B cell (primary cell): ENCODE data around the gene HES2.

Source experiments
- CTCF ChIP-seq: fragments of 200-600 bp; IDR thresholded peaks from one replicate; pipeline ENCODE4 v1.8.0; 2022; ENCODE audit warnings: antibody characterized with exemption, mild to moderate bottlenecking
- EZH2 ChIP-seq: IDR thresholded peaks from 2 replicates; pipeline ENCODE4 v1.6.1; 2012; ENCODE audit warnings: borderline replicate concordance, low read depth, mild to moderate bottlenecking, moderate library complexity, low read length; ENCODE audit not compliant: insufficient read depth, poor library complexity, severe bottlenecking

- no peak for TF ChIP-seq EZH2
- TF ChIP-seq CTCF = no peak
These were observed 40.8 kb upstream of the HES2 start for GRCh38 chr1:6460301-6461050.
